Erythroblast (primary cell): ENCODE data around the gene NMT2.

Experiments
- GATA1 ChIP-seq: IDR thresholded peaks from 2 replicates; pipeline ENCODE4 v1.6.1; 2011; ENCODE audit warnings: low read depth, mild to moderate bottlenecking, control low read depth, low read length, moderate library complexity
- POLR2A ChIP-seq: IDR thresholded peaks from 2 replicates; pipeline ENCODE4 v1.6.1; 2011; ENCODE audit warnings: mild to moderate bottlenecking, low read length

DNA sequence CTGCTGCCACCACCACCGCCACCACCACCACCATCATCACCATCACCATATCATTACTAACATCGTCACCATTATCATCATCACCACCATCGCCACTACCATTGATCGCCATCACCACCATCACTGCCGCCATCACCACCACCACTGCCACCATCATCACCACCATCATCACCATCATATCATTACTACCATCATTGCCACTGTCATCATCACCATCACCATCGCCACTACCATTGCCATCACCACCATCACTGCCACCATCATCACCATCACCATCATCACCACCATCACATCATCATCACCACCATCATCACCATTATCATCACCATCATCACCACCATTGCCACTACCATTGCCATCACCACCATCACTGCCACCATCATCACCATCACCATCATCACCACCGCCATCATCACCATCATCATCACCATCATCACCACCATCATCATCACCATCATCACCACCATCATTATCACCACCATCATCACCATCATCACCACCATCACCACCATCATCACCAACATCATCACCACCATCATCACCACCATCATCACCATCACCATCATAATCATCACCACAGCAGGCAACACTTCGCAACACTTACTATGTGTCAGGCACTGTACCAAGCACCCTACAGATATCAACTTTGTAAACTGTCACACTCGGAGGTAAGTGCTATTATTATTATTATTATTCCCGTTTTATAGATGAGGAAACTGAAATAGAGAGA is 19.3 kb downstream of the NMT2 start:
- no peak for TF ChIP-seq POLR2A
- TF ChIP-seq GATA1: no peak
